Measurements from ENCODE around the gene SLC6A6.

The SLC6A6 gene

DNA sequence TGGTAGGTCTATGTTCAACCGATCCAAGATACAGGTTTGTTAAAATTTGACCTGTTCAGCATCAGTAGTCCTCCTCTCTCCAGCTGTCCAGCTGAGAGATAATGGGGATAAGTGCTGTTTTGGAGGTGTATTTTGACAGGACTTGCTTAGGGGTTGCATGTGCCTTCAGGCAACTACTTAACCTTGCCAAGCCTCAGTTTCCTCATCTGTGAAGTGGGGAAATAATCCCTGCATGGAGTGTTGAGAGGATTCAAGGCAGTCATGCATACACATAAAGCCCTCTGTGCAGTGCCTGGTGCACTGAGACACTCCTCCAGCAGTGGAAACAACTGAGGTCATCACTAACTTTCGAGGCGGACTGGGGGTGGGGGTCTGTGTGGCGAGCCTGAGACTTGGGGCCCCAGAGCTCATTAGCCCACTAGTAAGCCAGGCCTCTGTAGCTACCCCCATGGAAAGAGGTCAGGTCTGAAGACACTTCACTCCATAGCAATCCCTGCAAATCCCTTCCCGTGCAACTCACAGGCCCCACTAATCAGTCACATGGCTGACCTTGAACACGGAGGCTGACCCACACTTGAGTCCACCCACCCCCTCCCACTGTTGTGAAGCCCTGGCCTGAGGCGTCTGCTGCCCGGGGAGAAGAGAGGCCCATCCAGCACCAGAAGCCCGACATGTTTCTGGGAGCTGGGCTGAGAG lies 25.9 kb upstream of the SLC6A6 start:
- Histone ChIP-seq H3K36me3 (no peaks in the 10 kb centered on the region), H3K4me3 (no peak overlapping the region), H3K9ac (peak overlapping the region in 2 of 11 experiments; percentile 54 to 67; a peak in 3 of 22 replicates), H4K20me1 (no peaks in the 10 kb centered on the region), H3K27ac (peak overlapping the region in 9 of 11 experiments; percentile 36 to 84 (median 72); a peak in 13 of 22 replicates), H3K9me3 (replicated peaks in 1 of 11) (peaks cover 0 to 16% (median 7%) of the 10 kb centered on the region in 11 experiments; a peak in 9 of 22 replicates), H3K4me2 (peak overlapping the region in 7 of 11 experiments; percentile 69 to 89 (median 83); a peak in 11 of 22 replicates), H3K4me1 (peaks cover 10 to 89% (median 48%) of the 10 kb centered on the region in 10 experiments), H3K27me3 (no peaks in the 10 kb centered on the region)
- no peak for TF ChIP-seq Cebpa-rat (IDR thresholded peaks at IDR 0.05)

DNA sequence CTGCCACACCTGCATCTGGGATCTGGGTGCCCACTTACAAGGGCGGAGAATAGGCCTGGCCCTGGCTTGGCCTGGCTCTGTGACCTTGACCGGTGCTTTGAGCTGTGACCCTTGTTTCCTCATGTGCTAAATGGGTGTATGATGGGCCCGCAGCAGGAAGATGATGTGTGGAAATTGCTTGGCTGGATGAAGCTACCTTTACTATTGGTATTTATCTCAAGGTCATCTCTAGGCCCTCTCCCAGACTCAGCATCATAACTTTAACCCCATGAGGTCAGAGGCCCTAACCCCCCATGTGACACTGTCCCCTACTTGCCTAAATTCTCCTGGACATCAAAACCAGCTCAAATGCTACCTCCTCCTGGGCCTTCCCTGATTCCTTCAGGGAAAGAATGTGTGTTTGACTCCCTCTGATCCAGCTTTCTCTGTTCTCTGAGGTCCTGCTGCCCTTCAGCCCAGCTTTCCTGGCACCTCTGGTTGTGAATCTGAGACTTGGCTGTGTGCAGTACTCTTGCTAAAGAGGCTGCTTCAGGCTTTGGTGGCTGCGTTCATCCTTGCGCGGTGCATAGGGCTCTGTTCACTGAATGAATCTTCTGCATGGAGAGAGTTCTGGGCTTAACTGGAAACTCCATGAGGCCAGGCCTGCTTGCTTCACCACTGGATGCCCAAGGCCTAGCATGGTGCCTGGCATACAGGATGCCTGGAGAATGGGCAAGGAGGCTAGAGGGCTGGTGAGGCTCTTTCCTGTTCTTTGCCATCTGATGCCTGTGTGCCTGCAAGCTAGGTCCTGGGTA lies 25.2 kb upstream of the SLC6A6 start:
- H3K4me3 ChIP-seq: no peak overlapping the region
- peaks cover 0 to 16% (median 7%) of the 10 kb centered on the region in 11 experiments; a peak in 9 of 22 replicates for H3K9me3 ChIP-seq (replicated peaks in 1 of 11)
- no peaks in the 10 kb centered on the region for H3K36me3 ChIP-seq
- no peaks in the 10 kb centered on the region for H4K20me1 ChIP-seq
- H3K27ac ChIP-seq: peak overlapping the region in 10 of 11 experiments; percentile 16 to 84 (median 70); a peak in 18 of 22 replicates
- H3K9ac ChIP-seq: peak overlapping the region in 4 of 11 experiments; percentile 25 to 67 (median 48); a peak in 7 of 22 replicates
- no peak for TF ChIP-seq Cebpa-rat (IDR thresholded peaks at IDR 0.05)
- H3K4me2 ChIP-seq: peak overlapping the region; percentile 5 to 89 (median 77); a peak in 20 of 22 replicates
- no peaks in the 10 kb centered on the region for H3K27me3 ChIP-seq
- H3K4me1 ChIP-seq: peaks cover 10 to 89% (median 46%) of the 10 kb centered on the region in 10 experiments

DNA sequence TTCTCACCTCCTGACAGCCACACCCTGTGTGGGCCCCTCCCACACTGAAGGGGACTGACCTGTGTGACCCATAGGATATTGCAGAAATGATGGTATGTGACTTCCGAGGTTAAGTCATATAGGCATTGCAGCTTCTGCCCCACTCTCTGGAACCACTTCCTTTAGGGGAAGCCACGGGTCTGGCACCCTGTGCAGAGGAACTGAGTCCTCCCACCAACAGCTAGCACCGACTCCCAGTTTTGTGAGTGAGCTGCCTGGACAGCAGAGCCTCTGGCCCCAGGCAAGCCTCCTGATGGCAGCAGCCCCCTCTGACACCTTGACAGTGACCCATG lies 24.6 kb upstream of the SLC6A6 start:
- Histone ChIP-seq H3K27ac (peak overlapping the region in 10 of 11 experiments; percentile 9 to 84 (median 70); a peak in 18 of 22 replicates), H3K9ac (peak overlapping the region in 10 of 11 experiments; percentile 0 to 72 (median 50); a peak in 13 of 22 replicates), H4K20me1 (no peaks in the 10 kb centered on the region), H3K4me3 (peak overlapping the region in 2 of 10 experiments; percentile 19 to 31; a peak in 1 of 20 replicates), H3K36me3 (no peaks in the 10 kb centered on the region), H3K27me3 (no peaks in the 10 kb centered on the region), H3K4me1 (peaks cover 10 to 89% (median 48%) of the 10 kb centered on the region in 10 experiments), H3K9me3 (replicated peaks in 1 of 11) (peaks cover 0 to 16% (median 7%) of the 10 kb centered on the region in 11 experiments; a peak in 9 of 22 replicates), H3K4me2 (peak overlapping the region; percentile 5 to 89 (median 77); a peak in 20 of 22 replicates)
- TF ChIP-seq Cebpa-rat (IDR thresholded peaks at IDR 0.05): peak in 7 of 11 experiments; percentile 31 to 77 (median 52); a peak in 7 of 22 replicates

DNA sequence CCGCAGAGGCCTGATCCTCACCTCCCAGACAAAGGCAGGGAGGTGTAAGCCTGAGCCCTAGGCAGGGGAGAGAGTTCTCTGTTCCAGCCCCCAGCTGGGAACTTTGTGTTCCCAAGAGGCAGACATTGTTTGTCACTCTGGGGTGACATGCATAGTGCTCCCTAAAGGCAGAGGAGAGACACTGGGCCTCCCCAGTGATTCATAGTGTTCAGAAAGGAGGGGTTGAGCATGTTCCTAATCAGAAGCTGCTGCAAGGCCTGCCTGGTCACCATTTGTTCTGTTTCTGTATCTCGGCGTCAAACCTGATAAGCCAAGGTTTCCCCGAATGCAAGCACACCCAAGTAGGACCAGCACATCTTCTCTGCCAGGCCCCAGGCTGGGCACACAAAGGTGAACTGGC lies 24.0 kb upstream of the SLC6A6 start:
- Histone ChIP-seq H3K9ac (peak overlapping the region in 10 of 11 experiments; percentile 0 to 72 (median 50); a peak in 13 of 22 replicates), H3K27ac (peak overlapping the region in 10 of 11 experiments; percentile 8 to 84 (median 70); a peak in 18 of 22 replicates), H3K4me3 (peak overlapping the region in 2 of 10 experiments; percentile 19 to 31; a peak in 2 of 20 replicates), H4K20me1 (no peaks in the 10 kb centered on the region), H3K27me3 (no peaks in the 10 kb centered on the region), H3K4me2 (peak overlapping the region in 10 of 11 experiments; percentile 5 to 89 (median 79); a peak in 17 of 22 replicates), H3K36me3 (no peaks in the 10 kb centered on the region), H3K4me1 (peaks cover 10 to 89% (median 48%) of the 10 kb centered on the region in 10 experiments), H3K9me3 (replicated peaks in 1 of 11) (peaks cover 0 to 16% (median 7%) of the 10 kb centered on the region in 11 experiments; a peak in 9 of 22 replicates)
- TF ChIP-seq Cebpa-rat (IDR thresholded peaks at IDR 0.05): no peak

DNA sequence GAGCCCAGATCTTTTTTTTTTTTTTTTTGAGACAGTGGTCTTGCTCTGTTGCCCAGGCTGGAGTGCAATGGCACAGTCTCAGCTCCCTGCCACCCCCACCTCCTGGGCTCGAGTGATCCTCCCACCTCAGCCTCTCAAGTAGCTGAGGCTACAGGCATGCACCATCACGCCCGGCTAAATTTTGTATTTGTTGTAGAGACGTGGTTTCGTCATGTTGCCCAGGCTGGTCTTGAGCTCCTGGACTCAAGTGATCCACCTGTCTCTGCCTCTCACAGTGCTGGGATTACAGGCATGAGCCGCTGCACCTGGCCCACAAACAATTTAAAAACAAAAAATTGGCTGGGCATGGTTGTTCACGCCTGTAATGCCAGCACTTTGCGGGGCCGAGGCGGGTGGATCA lies 22.6 kb upstream of the SLC6A6 start:
- no peaks in the 10 kb centered on the region for H3K36me3 ChIP-seq
- H4K20me1 ChIP-seq: no peaks in the 10 kb centered on the region
- TF ChIP-seq Cebpa-rat (IDR thresholded peaks at IDR 0.05): no peak
- H3K9me3 ChIP-seq (replicated peaks in 1 of 11): peaks cover 0 to 16% (median 7%) of the 10 kb centered on the region in 11 experiments; a peak in 9 of 22 replicates
- H3K9ac ChIP-seq: no peak overlapping the region
- H3K27me3 ChIP-seq: no peaks in the 10 kb centered on the region
- H3K4me3 ChIP-seq: no peak overlapping the region
- H3K4me1 ChIP-seq: peaks cover 10 to 89% (median 50%) of the 10 kb centered on the region in 10 experiments
- peak overlapping the region in 1 of 11 experiments; percentile 89; a peak in 2 of 22 replicates for H3K4me2 ChIP-seq
- H3K27ac ChIP-seq: 0 out of 22 replicates have a peak overlapping the region, but pooled peaks of 1 of the 11 experiments have one; percentile 3

DNA sequence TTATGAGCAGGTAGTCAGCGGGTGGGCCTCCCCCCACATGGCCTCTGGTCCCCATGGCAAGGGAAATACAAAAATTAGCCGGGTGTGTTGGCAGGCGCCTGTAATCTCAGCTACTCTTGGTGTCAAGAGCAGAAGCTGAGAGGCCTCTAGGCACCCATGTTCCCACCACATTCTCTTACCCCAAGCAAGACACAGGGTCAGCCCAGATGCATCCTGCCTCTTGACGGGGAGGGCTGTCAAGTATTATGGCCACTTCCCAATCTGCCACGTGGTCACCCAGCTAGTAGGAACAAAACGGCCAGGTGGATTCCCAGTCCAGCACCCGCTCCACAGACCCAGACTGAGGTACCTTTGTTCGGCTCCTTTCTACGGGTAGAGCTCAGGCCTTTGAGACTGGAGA lies 16.2 kb upstream of the SLC6A6 start:
- Histone ChIP-seq H3K27me3 (no peaks in the 10 kb centered on the region), H4K20me1 (peaks cover 0 to 4% (median 0%) of the 10 kb centered on the region in 11 experiments; a peak in 1 of 22 replicates), H3K36me3 (no peaks in the 10 kb centered on the region), H3K4me2 (peak overlapping the region in 5 of 11 experiments; percentile 0 to 38 (median 20); a peak in 5 of 22 replicates), H3K27ac (no peak overlapping the region), H3K9ac (no peak overlapping the region; a peak in 1 of 22 replicates), H3K4me3 (no peak overlapping the region), H3K9me3 (replicated peaks in 1 of 11) (peaks cover 0 to 3% (median 0%) of the 10 kb centered on the region in 11 experiments; a peak in 5 of 22 replicates), H3K4me1 (peaks cover 22 to 86% (median 44%) of the 10 kb centered on the region in 10 experiments)
- TF ChIP-seq Cebpa-rat (IDR thresholded peaks at IDR 0.05): no peak

DNA sequence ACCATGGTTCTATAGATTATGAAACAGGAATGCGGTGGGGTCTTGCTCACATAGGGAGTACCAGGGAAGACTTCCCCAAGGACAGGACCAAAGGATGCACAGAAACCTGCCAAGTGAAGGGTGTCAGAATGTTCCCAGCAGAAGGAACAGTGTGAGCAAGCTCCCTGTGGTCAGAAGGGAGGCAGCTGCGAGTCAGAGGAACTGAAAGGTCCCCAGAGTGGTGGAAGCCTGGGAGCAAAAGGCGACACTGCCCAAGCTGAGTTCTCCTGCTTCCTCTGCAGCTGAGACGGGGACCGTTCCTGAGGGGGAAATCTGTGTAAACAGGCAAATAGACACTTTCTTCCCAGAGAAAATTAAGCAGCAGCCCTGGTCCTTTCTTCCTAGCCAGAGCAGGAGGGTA lies 14.2 kb upstream of the SLC6A6 start:
- peaks cover 0 to 4% (median 0%) of the 10 kb centered on the region in 11 experiments; a peak in 1 of 22 replicates for H4K20me1 ChIP-seq
- no peaks in the 10 kb centered on the region for H3K27me3 ChIP-seq
- H3K27ac ChIP-seq: peak overlapping the region in 2 of 11 experiments; percentile 34 to 40; a peak in 3 of 22 replicates
- peak overlapping the region; percentile 19 to 75 (median 52); a peak in 21 of 22 replicates for H3K4me2 ChIP-seq
- no peak for TF ChIP-seq Cebpa-rat (IDR thresholded peaks at IDR 0.05)
- no peaks in the 10 kb centered on the region for H3K9me3 ChIP-seq (replicated peaks in 1 of 11)
- H3K36me3 ChIP-seq: no peaks in the 10 kb centered on the region
- H3K4me3 ChIP-seq: no peak overlapping the region
- peak overlapping the region in 3 of 11 experiments; percentile 2 to 44 (median 6); a peak in 3 of 22 replicates for H3K9ac ChIP-seq
- peaks cover 22 to 89% (median 46%) of the 10 kb centered on the region in 10 experiments for H3K4me1 ChIP-seq

DNA sequence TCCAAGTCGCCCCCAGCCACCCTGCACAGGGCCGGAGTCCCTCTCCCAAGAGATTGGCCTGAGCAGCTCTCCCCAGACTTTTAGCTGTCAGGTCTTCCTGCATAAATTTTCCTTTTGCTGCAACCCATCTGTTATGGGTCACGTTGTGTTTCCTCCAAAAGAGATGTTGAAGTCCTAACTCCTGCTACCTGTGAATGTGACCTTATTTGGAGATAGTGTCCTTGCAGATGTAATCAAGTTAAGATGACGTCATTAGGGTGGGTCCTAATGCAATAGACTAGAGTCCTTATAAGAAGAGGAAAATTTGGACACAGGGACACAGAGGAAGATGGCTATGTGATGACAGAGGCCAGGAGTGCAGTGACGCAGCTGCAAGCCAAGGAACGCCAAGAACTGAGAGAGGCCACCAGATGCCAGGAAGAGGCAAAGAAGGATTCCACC lies 13.2 kb upstream of the SLC6A6 start:
- H3K27ac ChIP-seq: no peak overlapping the region
- H3K36me3 ChIP-seq: no peaks in the 10 kb centered on the region
- peaks cover 22 to 86% (median 43%) of the 10 kb centered on the region in 10 experiments for H3K4me1 ChIP-seq
- H3K27me3 ChIP-seq: no peaks in the 10 kb centered on the region
- H4K20me1 ChIP-seq: peaks cover 0 to 4% (median 0%) of the 10 kb centered on the region in 11 experiments; a peak in 1 of 22 replicates
- no peaks in the 10 kb centered on the region for H3K9me3 ChIP-seq (replicated peaks in 1 of 11)
- H3K9ac ChIP-seq: no peak overlapping the region
- peak overlapping the region; percentile 19 to 75 (median 52); a peak in 19 of 22 replicates for H3K4me2 ChIP-seq
- no peak for TF ChIP-seq Cebpa-rat (IDR thresholded peaks at IDR 0.05)
- H3K4me3 ChIP-seq: no peak overlapping the region

All from BLaER1 treated with 17β-estradiol and CSF1 and Interleukin-3, amounts not matched to agents 10 nM and 100 nM (cell line).